ENCODE measurements around the gene CPZ. TPM values are rescaled to one million over a fixed set of nuclear protein-coding genes. Genes with fewer than 3 reads are reported as not detected.

CPZ gene
- total RNA-seq, 1 experiment from 2014 or later: not detected

DNA sequence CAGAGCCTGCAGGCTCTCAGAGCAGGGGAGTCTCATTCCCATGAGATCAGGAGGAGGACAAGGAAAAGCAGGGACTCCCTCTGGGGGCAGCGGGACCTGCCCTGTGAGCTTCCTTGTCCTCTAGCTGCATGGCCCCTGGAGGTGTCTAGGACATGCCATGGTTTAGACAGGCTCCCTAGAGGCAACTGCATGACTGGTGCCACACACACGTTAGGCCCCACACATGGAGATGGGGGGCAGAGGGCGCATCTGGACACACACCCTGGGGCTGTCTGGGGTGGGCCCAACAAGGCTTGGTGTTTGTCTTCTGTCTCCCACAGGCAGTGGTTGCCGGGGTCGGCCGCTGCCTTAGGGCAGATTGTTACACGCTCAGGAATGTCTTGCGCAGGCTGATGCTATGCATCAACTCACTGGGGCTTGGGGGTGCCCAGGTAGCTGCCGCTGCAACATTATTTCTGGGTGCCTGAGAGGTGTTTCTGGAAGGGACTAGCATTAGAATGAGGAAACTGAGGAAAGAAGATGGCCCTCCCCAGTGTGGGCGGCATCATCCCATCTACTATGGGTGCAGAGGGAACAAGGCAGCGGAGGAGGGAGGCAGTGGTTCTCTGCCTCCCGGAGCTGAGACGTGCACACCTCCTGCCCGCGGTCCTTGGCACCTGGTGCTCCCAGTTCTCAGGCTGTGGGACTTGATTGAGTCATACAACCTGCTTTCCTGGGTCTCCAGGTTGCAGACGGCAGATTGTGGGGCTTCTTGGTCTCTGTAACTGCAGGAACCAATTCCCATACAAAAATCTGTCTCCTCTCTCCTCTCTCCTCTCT is 44.4 kb upstream of the CPZ start:
- CTCF ChIA-PET: interaction anchor here (0.7 kb wide), 1 partner anchor 14 kb away, joined by 3 read pairs; no protein-coding TSS in a partner anchor
- BruUV-seq (replicated peaks): no TSS peak

GRCh38 chr4:8548731-8549351 is 43.7 kb upstream of the CPZ start:
- Mint-ChIP-seq H3K27me3 (ENCODE audit: unreplicated experiment) (peaks cover 14% of the 10 kb centered on the region), H3K36me3 (ENCODE audit: insufficient read depth, unreplicated experiment) (peaks cover 3% of the 10 kb centered on the region), H3K4me1 (ENCODE audit: low read depth, unreplicated experiment) (peaks cover 11% of the 10 kb centered on the region), H3K4me3 (ENCODE audit: low read depth, unreplicated experiment) (no peak overlapping the region), H3K9me3 (ENCODE audit: low read depth, unreplicated experiment) (no peaks in the 10 kb centered on the region), H3K27ac (ENCODE audit: unreplicated experiment) (no peak overlapping the region)
- intact Hi-C loops (cut with micrococcal nuclease; ENCODE audit: unreplicated experiment): no loop called here
- CTCF ChIA-PET: no interaction called here
- TF ChIP-seq, protein P1, sequence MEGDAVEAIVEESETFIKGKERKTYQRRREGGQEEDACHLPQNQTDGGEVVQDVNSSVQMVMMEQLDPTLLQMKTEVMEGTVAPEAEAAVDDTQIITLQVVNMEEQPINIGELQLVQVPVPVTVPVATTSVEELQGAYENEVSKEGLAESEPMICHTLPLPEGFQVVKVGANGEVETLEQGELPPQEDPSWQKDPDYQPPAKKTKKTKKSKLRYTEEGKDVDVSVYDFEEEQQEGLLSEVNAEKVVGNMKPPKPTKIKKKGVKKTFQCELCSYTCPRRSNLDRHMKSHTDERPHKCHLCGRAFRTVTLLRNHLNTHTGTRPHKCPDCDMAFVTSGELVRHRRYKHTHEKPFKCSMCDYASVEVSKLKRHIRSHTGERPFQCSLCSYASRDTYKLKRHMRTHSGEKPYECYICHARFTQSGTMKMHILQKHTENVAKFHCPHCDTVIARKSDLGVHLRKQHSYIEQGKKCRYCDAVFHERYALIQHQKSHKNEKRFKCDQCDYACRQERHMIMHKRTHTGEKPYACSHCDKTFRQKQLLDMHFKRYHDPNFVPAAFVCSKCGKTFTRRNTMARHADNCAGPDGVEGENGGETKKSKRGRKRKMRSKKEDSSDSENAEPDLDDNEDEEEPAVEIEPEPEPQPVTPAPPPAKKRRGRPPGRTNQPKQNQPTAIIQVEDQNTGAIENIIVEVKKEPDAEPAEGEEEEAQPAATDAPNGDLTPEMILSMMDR (IDR thresholded peaks at IDR 0.05; ENCODE audit: unreplicated experiment): no peak
- no peak for DNase-seq
- BruUV-seq (replicated peaks): no TSS peak

More for the DNA sequence above, 44.4 kb upstream of the CPZ start:
- Mint-ChIP-seq H3K4me1 (ENCODE audit: low read depth, unreplicated experiment) (peaks cover 11% of the 10 kb centered on the region), H3K4me3 (ENCODE audit: low read depth, unreplicated experiment) (no peak overlapping the region), H3K36me3 (ENCODE audit: insufficient read depth, unreplicated experiment) (peaks cover 3% of the 10 kb centered on the region), H3K27ac (ENCODE audit: unreplicated experiment) (no peak overlapping the region), H3K27me3 (ENCODE audit: unreplicated experiment) (peaks cover 14% of the 10 kb centered on the region), H3K9me3 (ENCODE audit: low read depth, unreplicated experiment) (no peaks in the 10 kb centered on the region)
- DNase-seq: no peak
- intact Hi-C loops (cut with micrococcal nuclease; ENCODE audit: unreplicated experiment): no loop called here
- TF ChIP-seq, protein P1 (IDR thresholded peaks at IDR 0.05; ENCODE audit: unreplicated experiment): no peak

DNA sequence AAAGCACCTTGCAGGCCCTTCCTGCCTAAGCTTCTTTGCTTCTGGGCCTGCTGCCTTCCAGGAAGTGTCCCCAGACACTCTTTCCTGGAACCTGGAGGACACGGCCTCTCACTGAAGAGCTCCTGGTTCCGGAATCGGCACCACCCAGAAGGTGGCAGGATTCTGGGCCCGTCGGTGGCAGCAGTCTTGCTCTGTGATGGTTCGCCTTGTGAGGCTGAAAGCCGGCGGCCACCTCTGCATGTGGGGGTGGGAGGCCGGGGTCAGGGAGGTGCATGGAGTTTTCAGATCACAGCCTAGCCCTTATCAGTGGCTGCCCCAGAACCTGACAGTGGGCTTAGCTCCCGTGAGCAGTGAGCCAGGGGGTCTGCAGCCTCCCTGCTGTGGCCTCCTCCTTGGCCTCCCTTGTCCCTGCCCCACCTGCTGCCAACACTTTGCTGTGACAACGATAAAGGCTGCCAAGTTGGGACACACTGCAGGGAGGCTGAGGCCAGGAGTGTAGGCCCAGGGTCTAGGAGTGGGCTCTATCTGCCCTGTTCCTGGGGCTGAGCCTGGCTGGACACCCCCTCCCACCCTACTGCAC is 43.1 kb upstream of the CPZ start:
- H3K4me3 Mint-ChIP-seq (ENCODE audit: low read depth, unreplicated experiment): no peak overlapping the region
- CTCF ChIA-PET: no interaction called here
- no peaks in the 10 kb centered on the region for H3K9me3 Mint-ChIP-seq (ENCODE audit: low read depth, unreplicated experiment)

DNA sequence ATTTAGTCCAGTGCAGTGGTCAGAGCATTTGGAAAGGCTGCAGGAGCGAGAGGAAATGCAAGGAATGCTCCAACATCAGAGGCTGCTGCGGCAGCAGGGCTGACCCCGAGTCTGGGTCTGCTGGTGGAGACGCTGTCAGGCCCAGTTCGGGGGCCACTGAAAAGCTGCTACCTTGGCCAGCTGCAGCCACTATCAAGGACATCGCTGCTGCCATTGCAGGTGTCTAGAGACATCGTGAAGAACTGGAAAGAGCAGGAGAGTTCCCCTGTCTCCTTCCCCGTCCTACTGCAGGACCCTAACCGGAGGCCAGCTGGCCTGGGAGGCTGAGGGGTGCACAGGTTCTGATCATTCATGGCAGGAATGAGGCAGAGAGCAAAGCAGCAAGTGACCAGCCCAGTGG is 41.9 kb upstream of the CPZ start:
- Mint-ChIP-seq H3K27ac (ENCODE audit: unreplicated experiment) (no peak overlapping the region), H3K36me3 (ENCODE audit: insufficient read depth, unreplicated experiment) (no peaks in the 10 kb centered on the region), H3K9me3 (ENCODE audit: low read depth, unreplicated experiment) (no peaks in the 10 kb centered on the region), H3K27me3 (ENCODE audit: unreplicated experiment) (peaks cover 14% of the 10 kb centered on the region), H3K4me1 (ENCODE audit: low read depth, unreplicated experiment) (peaks cover 11% of the 10 kb centered on the region), H3K4me3 (ENCODE audit: low read depth, unreplicated experiment) (no peak overlapping the region)
- CTCF ChIA-PET: no interaction called here
- intact Hi-C loops (cut with micrococcal nuclease; ENCODE audit: unreplicated experiment): no loop called here
- no TSS peak for BruUV-seq (replicated peaks)
- DNase-seq: no peak
- TF ChIP-seq, protein P1 (IDR thresholded peaks at IDR 0.05; ENCODE audit: unreplicated experiment): no peak

More for the DNA sequence above, 43.1 kb upstream of the CPZ start:
- TF ChIP-seq, protein P1 (IDR thresholded peaks at IDR 0.05; ENCODE audit: unreplicated experiment): no peak
- no peak for DNase-seq
- peaks cover 14% of the 10 kb centered on the region for H3K27me3 Mint-ChIP-seq (ENCODE audit: unreplicated experiment)
- BruUV-seq (replicated peaks): no TSS peak
- peaks cover 11% of the 10 kb centered on the region for H3K4me1 Mint-ChIP-seq (ENCODE audit: low read depth, unreplicated experiment)
- no peaks in the 10 kb centered on the region for H3K36me3 Mint-ChIP-seq (ENCODE audit: insufficient read depth, unreplicated experiment)
- intact Hi-C loops (cut with micrococcal nuclease; ENCODE audit: unreplicated experiment): no loop called here
- H3K27ac Mint-ChIP-seq (ENCODE audit: unreplicated experiment): no peak overlapping the region

Measured in Calu3 (cell line).